Lower lobe of right lung (tissue), 2 donors: ENCODE data around the gene INSL3. TPM values are rescaled to one million over a fixed set of nuclear protein-coding genes. Genes with fewer than 3 reads are reported as not detected.

Experiments used
- ATAC-seq, 2 donors: fragments of 200-7000 bp; cut with Tn5 transposase; one replicate each; pipeline ENCODE4 v1.9.1; 2020 to 2022; ENCODE audit warnings: mild to moderate bottlenecking in 2 of 2, moderate library complexity in 2 of 2
- DNase-seq: peaks from one replicate; pipeline ENCODE4 v3.0.0-alpha.2; 2020
- H3K27ac ChIP-seq: fragments of 200-600 bp; one replicate; pipeline ENCODE4 v1.8.0; 2022
- H3K27me3 ChIP-seq: fragments of 200-600 bp; one replicate; pipeline ENCODE4 v1.8.0; 2022; ENCODE audit warnings: low read depth
- H3K36me3 ChIP-seq: fragments of 200-600 bp; one replicate; pipeline ENCODE4 v1.8.0; 2022; ENCODE audit warnings: mild to moderate bottlenecking
- H3K4me1 ChIP-seq: fragments of 200-600 bp; one replicate; pipeline ENCODE4 v1.8.0; 2022
- H3K4me3 ChIP-seq: fragments of 200-600 bp; one replicate; pipeline ENCODE4 v1.8.0; 2022; ENCODE audit warnings: mild to moderate bottlenecking
- H3K9me3 ChIP-seq: fragments of 200-600 bp; one replicate; pipeline ENCODE4 v1.8.0; 2022
- CTCF ChIP-seq: fragments of 200-600 bp; IDR thresholded peaks from one replicate; pipeline ENCODE4 v1.8.0; 2022; ENCODE audit warnings: antibody characterized with exemption, mild to moderate bottlenecking
- intact Hi-C: fragments of 100-400 bp; cut with DNase I; formaldehyde crosslinking; loops from one replicate; pipeline ENCODE4 v1.11.0; 2022
- long read RNA-seq: library from polyadenylated mRNA; unstranded; transcript quantifications from one replicate; pipeline ENCODE4 v2.0.0, GENCODE V29; 2021
- total RNA-seq: library from RNA; stranded (reverse); fragmentation: NEBNext Ultra II Directional; extraction: Animal tissue kit (Norgen Biotek cat#: 25700); gene quantifications from one replicate; pipeline ENCODE4 v1.2.1, GENCODE V29; 2021
- donor health status: DM: no; HTN: yes; CAD: no; lungs with severe emphysema.

Gene INSL3
- total RNA-seq: not detected
- long read RNA-seq: 0 reads

- Histone ChIP-seq H3K27ac (no peak within 1 kb of the TSS), H3K4me1 (no peaks in the 10 kb centered on the region), H3K27me3 (peaks cover 12% of the 10 kb centered on the region), H3K36me3 (no peaks in the 10 kb centered on the region), H3K9me3 (no peaks in the 10 kb centered on the region), H3K4me3 (no peak within 1 kb of the TSS)
- no peak for DNase-seq
- ATAC-seq: peak in 1 of 2 donors; percentile 11
- intact Hi-C loops: no loop called here
- no peak for TF ChIP-seq CTCF
These were observed at the start of gene INSL3 for GRCh38 chr19:17821190-17821589. Gene INSL3, minus strand, starts transcription at chr19:17821519. Its CDS starts 13 bp downstream, at chr19:17821506.

GRCh38 chr19:17869114-17869608 is 47.8 kb upstream of the INSL3 start:
- Histone ChIP-seq H3K9me3 (no peaks in the 10 kb centered on the region), H3K27me3 (peaks cover 52% of the 10 kb centered on the region), H3K36me3 (peaks cover 15% of the 10 kb centered on the region), H3K4me1 (peaks cover 37% of the 10 kb centered on the region), H3K27ac (no peak overlapping the region), H3K4me3 (no peak overlapping the region)
- no peak for TF ChIP-seq CTCF
- ATAC-seq: no peak
- intact Hi-C loops: no loop called here
- no peak for DNase-seq

- Histone ChIP-seq H3K4me1 (peaks cover 33% of the 10 kb centered on the region), H3K36me3 (peaks cover 20% of the 10 kb centered on the region), H3K4me3 (no peak overlapping the region), H3K27me3 (peaks cover 47% of the 10 kb centered on the region), H3K27ac (no peak overlapping the region), H3K9me3 (no peaks in the 10 kb centered on the region)
- DNase-seq: no peak
- no peak for ATAC-seq
- intact Hi-C loops: no loop called here
- no peak for TF ChIP-seq CTCF
These were observed 47.4 kb upstream of the INSL3 start for GRCh38 chr19:17868669-17869068.

GRCh38 chr19:17866964-17867486 is 45.7 kb upstream of the INSL3 start:
- Histone ChIP-seq H3K27ac (no peak overlapping the region), H3K4me1 (peaks cover 19% of the 10 kb centered on the region), H3K36me3 (peaks cover 36% of the 10 kb centered on the region), H3K27me3 (peaks cover 31% of the 10 kb centered on the region), H3K9me3 (no peaks in the 10 kb centered on the region), H3K4me3 (no peak overlapping the region)
- DNase-seq (no peak), ATAC-seq (no peak)
- intact Hi-C loops: no loop called here
- no peak for TF ChIP-seq CTCF

- intact Hi-C loops: no loop called here
These were observed 45.1 kb upstream of the INSL3 start for GRCh38 chr19:17866312-17866963.

More at GRCh38 chr19:17866312-17866963, 45.1 kb upstream of the INSL3 start:
- Histone ChIP-seq H3K9me3 (no peaks in the 10 kb centered on the region), H3K4me3 (no peak overlapping the region), H3K27ac (no peak overlapping the region), H3K36me3 (peaks cover 42% of the 10 kb centered on the region), H3K27me3 (peaks cover 25% of the 10 kb centered on the region), H3K4me1 (peaks cover 19% of the 10 kb centered on the region)
- no peak for TF ChIP-seq CTCF
- ATAC-seq (no peak), DNase-seq (no peak)
